OCI-LY1 (cell line): Measurements from ENCODE around the gene PPFIA4.

ENCODE experiments used
- H2AFZ ChIP-seq: fragments of 200-600 bp; sonication (generic), shearing (Covaris generic); 2 replicates; pipeline ENCODE4 v1.6.0; 2014; ENCODE audit warnings: antibody characterized with exemption, mild to moderate bottlenecking, low read length
- H3F3A ChIP-seq: fragments of 200-600 bp; sonication (generic), shearing (Covaris generic); 2 replicates; pipeline ENCODE4 v1.6.0; 2014; ENCODE audit warnings: mild to moderate bottlenecking, antibody characterized with exemption, low read length, moderate library complexity; ENCODE audit not compliant: insufficient read depth
- H3K27ac ChIP-seq: fragments of 200-600 bp; sonication (generic); 2 replicates; pipeline ENCODE4 v1.5.1; 2014; ENCODE audit warnings: low read length, mixed run types, mild to moderate bottlenecking, low read depth; ENCODE audit not compliant: poor library complexity, severe bottlenecking
- H3K27me3 ChIP-seq: fragments of 200-600 bp; sonication (generic); 2 replicates; pipeline ENCODE4 v1.6.0; 2014; ENCODE audit warnings: antibody characterized with exemption, mild to moderate bottlenecking, low read length, moderate library complexity; ENCODE audit not compliant: insufficient read depth
- H3K36me3 ChIP-seq: fragments of 200-600 bp; sonication (generic); 2 replicates; pipeline ENCODE4 v1.6.1; 2014; ENCODE audit warnings: mild to moderate bottlenecking, antibody characterized with exemption, low read length, moderate library complexity, mixed read lengths; ENCODE audit not compliant: insufficient read depth
- H3K4me1 ChIP-seq: fragments of 200-600 bp; sonication (generic); 2 replicates; pipeline ENCODE4 v1.5.1; 2014; ENCODE audit warnings: mild to moderate bottlenecking, low read length, moderate library complexity; ENCODE audit not compliant: insufficient read depth, severe bottlenecking
- H3K4me2 ChIP-seq: fragments of 200-600 bp; sonication (generic), shearing (Covaris generic); 2 replicates; pipeline ENCODE4 v1.6.1; 2014; ENCODE audit warnings: low read length
- H3K4me3 ChIP-seq: fragments of 200-600 bp; sonication (generic); 2 replicates; pipeline ENCODE4 v1.5.1; 2014; ENCODE audit warnings: low read length, low read depth, mild to moderate bottlenecking, mixed read lengths; ENCODE audit not compliant: poor library complexity, severe bottlenecking
- H3K79me2 ChIP-seq: fragments of 200-600 bp; shearing (Covaris generic); 2 replicates; pipeline ENCODE4 v1.6.1; 2016; ENCODE audit warnings: mixed run types, low read length, mixed read lengths; ENCODE audit not compliant: insufficient read depth
- H3K9ac ChIP-seq: fragments of 200-600 bp; sonication (generic), shearing (Covaris generic); 2 replicates; pipeline ENCODE4 v1.6.1; 2014; ENCODE audit warnings: mild to moderate bottlenecking, low read length, mixed read lengths
- H3K9me2 ChIP-seq: fragments of 200-600 bp; sonication (generic), shearing (Covaris generic); 2 replicates; pipeline ENCODE4 v1.6.1; 2014; ENCODE audit warnings: low read depth, mild to moderate bottlenecking, low read length, mixed read lengths
- H3K9me3 ChIP-seq: fragments of 200-600 bp; shearing (Covaris generic); 2 replicates; pipeline ENCODE4 v1.6.1; 2014; ENCODE audit warnings: low read length, mixed read lengths
- H4K20me1 ChIP-seq: fragments of 200-600 bp; sonication (generic), shearing (Covaris generic); 2 replicates; pipeline ENCODE4 v1.6.0; 2016; ENCODE audit warnings: mild to moderate bottlenecking, low read length; ENCODE audit not compliant: insufficient read depth
- EZH2 ChIP-seq: fragments of 200-600 bp; sonication (generic), shearing (Covaris generic); IDR thresholded peaks from 2 replicates; pipeline ENCODE4 v1.8.0; 2017; ENCODE audit warnings: borderline replicate concordance, mixed run types, mild to moderate bottlenecking, antibody characterized with exemption, low read length, moderate library complexity, mixed read lengths
- TF ChIP-seq, protein P1 (sequence below): fragments of 200-600 bp; sonication (generic), shearing (Covaris generic); IDR thresholded peaks from 2 replicates; pipeline ENCODE4 v1.5.1; 2017; ENCODE audit warnings: mild to moderate bottlenecking, antibody characterized with exemption, low read length, moderate library complexity, mixed read lengths

The PPFIA4 gene

DNA sequence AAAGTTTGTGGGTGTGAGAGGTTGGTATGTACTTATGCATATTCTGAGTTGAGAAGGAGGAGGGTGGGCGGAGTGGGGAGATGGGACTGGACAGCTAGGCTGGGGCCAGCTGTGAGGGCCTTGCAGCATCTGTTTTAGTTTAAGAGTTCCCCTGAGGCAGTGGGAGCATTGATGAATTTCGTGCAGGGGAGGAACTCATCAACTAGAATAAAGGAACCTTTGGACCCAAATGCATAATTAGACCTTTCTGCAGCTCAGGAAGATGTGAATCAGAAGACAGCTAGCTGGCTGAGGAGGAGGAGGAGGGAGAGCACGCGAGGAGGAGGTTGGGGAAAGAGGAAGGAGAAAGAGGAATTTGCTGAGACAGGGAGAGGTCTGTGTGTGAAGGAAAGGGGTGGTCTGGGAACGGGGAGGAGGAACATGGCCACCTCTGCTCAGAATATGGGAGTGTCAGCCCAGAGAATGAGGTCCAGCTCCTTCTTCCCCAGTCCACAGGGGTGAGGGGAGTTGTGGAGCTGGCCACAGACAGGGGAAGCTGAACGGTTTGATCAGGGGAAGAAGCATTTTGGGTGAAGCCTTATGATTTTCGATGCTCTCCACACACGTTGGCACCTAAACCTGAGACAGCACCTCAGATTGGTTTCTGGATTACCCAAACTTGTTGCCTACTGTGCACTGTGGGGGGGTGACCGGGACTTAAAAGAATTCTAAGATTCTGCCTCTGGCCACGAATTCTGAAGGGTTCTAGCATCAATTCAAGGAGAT, 31.8 kb downstream of the PPFIA4 start:
- H3K27ac ChIP-seq = no peak overlapping the region
- H2AFZ ChIP-seq = no peak overlapping the region
- H3F3A ChIP-seq = no peaks in the 10 kb centered on the region
- no peaks in the 10 kb centered on the region for H3K9me3 ChIP-seq
- no peaks in the 10 kb centered on the region for H4K20me1 ChIP-seq
- H3K79me2 ChIP-seq = no peaks in the 10 kb centered on the region
- no peak overlapping the region for H3K9ac ChIP-seq
- no peak for TF ChIP-seq EZH2
- TF ChIP-seq, protein P1, sequence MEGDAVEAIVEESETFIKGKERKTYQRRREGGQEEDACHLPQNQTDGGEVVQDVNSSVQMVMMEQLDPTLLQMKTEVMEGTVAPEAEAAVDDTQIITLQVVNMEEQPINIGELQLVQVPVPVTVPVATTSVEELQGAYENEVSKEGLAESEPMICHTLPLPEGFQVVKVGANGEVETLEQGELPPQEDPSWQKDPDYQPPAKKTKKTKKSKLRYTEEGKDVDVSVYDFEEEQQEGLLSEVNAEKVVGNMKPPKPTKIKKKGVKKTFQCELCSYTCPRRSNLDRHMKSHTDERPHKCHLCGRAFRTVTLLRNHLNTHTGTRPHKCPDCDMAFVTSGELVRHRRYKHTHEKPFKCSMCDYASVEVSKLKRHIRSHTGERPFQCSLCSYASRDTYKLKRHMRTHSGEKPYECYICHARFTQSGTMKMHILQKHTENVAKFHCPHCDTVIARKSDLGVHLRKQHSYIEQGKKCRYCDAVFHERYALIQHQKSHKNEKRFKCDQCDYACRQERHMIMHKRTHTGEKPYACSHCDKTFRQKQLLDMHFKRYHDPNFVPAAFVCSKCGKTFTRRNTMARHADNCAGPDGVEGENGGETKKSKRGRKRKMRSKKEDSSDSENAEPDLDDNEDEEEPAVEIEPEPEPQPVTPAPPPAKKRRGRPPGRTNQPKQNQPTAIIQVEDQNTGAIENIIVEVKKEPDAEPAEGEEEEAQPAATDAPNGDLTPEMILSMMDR = no peak
- no peak overlapping the region for H3K4me3 ChIP-seq
- no peaks in the 10 kb centered on the region for H3K9me2 ChIP-seq
- H3K4me1 ChIP-seq = no peaks in the 10 kb centered on the region
- no peaks in the 10 kb centered on the region for H3K36me3 ChIP-seq
- H3K4me2 ChIP-seq = no peak overlapping the region
- peaks cover 9% of the 10 kb centered on the region; the same call in 1 of the 2 replicates for H3K27me3 ChIP-seq

DNA sequence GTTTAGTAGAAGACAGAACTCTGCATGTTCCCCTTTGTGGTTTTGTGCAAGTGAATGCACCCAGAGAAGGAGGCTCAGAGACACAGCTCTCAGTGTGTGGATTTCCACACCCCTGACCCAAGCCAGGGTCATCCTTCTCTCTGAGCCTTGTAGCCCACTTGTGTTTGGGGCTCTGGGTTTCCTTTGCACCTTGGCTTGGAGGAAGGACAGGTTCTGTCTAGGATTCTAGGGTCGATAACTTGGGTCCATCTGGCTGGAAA, 32.3 kb downstream of the PPFIA4 start:
- Histone ChIP-seq H3K9me3 (no peaks in the 10 kb centered on the region), H3K4me3 (no peak overlapping the region), H3K4me2 (no peak overlapping the region), H3K9ac (no peak overlapping the region), H3K79me2 (no peaks in the 10 kb centered on the region), H4K20me1 (no peaks in the 10 kb centered on the region), H3K27me3 (peaks cover 9% of the 10 kb centered on the region; the same call in 1 of the 2 replicates), H3F3A (no peaks in the 10 kb centered on the region), H2AFZ (no peak overlapping the region), H3K9me2 (no peaks in the 10 kb centered on the region), H3K4me1 (no peaks in the 10 kb centered on the region), H3K36me3 (no peaks in the 10 kb centered on the region), H3K27ac (no peak overlapping the region)
- no peak for TF ChIP-seq EZH2
- TF ChIP-seq, protein P1 = no peak

DNA sequence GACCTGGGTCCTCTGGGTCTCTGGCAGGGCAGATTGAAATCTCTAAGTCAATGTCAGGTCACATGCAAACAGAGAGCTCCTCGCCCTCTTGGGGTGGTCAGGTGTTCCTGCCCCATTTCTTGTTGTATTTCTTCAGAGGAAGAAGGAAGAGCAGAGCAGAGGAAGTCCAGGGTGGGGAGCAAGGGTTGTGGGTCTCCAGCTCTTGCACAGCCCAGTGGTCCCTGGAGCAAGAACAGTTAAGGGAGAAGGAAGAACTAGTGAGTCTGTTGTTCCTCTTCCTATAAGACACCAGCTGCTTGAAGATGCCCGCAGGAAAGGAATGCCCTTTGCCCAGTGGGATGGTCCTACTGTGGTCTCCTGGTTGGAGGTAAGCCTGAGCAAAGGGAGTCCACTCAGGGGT, 33.2 kb downstream of the PPFIA4 start:
- Histone ChIP-seq H3F3A (no peaks in the 10 kb centered on the region), H3K27me3 (peaks cover 9% of the 10 kb centered on the region; the same call in 1 of the 2 replicates), H3K9me3 (no peaks in the 10 kb centered on the region), H3K79me2 (no peaks in the 10 kb centered on the region), H3K9me2 (no peaks in the 10 kb centered on the region), H3K27ac (no peak overlapping the region), H2AFZ (no peak overlapping the region), H3K9ac (no peak overlapping the region), H3K4me1 (no peaks in the 10 kb centered on the region), H3K4me2 (no peak overlapping the region), H4K20me1 (no peaks in the 10 kb centered on the region), H3K36me3 (no peaks in the 10 kb centered on the region), H3K4me3 (no peak overlapping the region)
- TF ChIP-seq, protein P1 = no peak
- TF ChIP-seq EZH2 = no peak
